Non-pigmented ciliary epithelial cell (primary cell): ENCODE measurements around the gene SFXN2.
"Not testable (repeated sequence)": the region's sequence is repeated elsewhere in the genome, so short reads cannot be mapped to it uniquely, and the experiment has no call there.

Experiments
- DNase-seq: peaks from one replicate; pipeline ENCODE4 v3.0.0-alpha.2; 2010; ENCODE audit warnings: low read depth

Gene SFXN2, protein sequence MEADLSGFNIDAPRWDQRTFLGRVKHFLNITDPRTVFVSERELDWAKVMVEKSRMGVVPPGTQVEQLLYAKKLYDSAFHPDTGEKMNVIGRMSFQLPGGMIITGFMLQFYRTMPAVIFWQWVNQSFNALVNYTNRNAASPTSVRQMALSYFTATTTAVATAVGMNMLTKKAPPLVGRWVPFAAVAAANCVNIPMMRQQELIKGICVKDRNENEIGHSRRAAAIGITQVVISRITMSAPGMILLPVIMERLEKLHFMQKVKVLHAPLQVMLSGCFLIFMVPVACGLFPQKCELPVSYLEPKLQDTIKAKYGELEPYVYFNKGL

DNA sequence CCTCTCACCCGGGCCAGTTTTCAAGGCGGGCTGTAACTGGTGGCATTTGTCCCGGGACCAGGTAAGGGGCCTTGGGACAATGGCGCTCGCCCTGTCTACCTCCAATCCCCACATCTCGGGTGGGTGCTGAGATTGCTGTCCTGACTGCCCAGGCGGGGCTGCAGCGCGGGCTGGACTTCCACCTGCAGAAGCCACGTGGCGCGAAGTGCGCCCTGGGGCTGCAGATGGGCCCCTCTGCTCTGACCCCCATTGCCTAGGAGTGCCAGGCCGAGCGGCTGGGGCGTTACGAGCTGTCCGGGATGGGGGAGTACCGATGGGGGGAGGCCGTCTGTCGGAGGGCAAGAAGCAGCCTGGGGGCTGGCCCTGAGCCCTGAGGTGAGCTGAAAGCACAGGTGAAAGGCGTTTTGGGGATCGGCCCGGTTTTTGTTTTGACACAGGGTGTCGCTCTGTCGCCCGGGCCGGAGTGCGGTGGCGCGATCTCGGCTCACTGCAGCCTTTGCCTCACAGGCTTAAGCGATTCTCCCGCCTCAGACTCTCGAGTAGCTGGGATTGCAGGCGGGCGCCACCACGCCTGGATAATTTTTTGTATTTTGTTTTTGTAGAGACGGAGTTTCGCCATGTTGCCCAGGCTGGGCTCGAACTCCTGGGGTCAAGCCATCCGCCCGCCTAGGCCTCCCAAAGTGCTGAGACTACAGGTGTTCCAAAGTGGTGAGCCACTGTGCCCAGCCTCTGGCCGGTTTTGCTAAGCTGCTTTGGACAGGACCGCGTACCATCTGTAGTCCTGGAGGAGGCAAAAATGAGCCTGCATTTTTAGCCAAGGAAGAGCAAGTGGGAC, at the start of gene SFXN2:
SFXN2 (plus strand) TSS at position 16 of the 835 bp plus-strand sequence. CDS start 12,001 bp downstream, outside the sequence.
- DNase-seq = no peak

DNA sequence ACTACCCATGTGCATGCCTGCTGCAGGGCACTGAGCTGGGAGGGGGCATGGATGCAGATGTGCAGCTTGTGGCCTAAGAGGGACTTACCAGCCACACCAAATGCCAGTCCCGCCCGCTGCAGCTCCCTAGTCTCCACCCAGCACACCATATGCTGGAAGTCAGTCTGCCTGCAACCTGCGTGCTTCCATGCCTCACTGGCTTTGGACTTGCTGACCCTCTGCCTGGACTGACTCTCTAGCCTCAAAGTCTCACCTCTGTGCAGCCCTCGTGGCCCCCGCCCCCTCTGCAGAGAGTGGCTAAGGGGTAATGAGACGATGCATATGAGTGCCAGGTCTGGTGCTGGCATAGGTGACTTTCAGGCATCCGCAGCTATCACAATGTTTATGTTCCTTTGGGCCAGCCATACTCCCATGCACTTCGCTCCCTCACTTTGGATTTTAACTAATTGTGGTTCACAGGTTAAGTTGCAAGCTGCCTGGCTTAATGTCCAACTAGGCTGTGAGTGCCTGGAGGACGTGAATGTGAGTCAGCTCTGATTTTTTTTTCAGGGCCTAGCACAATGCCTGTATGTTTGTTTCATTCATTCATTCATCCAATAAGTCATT, 48.4 kb upstream of the SFXN2 start:
- no peak for DNase-seq

DNA sequence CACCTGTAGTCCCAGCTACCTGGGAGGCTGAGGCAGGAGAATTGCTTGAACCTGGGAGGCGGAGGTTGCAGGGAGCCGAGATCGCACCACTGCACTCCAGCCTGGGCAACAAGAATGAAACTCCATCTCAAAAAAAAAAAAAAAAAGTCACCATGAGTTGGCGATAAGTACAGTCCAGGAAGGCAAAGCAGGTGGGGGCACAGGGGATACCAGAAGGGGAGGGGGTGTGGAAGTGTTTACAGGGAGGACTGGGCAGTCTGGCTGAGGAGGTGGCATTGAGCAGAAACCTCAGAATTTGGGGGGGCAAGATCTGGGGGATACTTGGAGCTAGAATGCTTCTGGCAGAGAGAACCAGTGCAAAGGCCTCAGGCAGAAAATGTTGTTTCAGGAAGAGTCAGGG, 47.0 kb upstream of the SFXN2 start:
- DNase-seq = not testable (repeated sequence)

DNA sequence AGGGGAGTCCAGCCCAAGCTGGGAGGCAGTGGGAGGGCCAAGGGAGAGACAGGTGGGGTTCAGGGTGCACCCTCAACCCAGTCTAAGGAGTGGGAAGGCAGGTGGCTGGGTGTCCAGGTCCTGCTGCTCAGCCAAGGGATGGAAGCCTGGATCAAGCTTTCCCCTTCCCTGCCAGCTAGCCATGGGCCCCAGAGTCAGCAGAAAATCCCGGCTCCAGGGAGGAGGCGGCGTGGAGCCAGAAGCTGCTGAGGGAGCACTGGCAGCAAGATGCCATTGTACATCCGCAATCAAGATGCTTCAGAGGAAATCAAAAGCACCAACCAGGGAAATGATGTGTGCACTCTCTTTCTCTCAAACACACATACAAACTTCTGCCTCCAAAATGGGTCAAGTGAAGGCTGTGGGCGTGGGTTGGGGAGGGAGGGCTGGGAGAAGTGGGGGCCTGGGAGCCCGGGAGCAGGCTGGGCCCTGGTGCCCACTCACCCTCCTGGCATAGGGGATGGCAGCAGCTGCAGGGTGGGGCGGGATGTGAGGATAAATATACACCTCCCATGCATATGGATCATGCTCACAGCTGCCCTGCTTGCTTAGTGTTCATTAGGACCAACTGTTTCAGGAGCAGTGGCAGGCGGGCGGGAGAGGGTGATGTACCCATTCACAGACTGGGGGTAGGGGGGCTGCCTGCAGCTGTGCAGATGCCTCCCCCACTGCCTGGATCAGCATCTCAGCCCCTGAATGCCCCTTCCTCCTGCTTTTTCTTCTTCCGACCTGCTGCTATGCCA, 45.9 kb upstream of the SFXN2 start:
- DNase-seq = no peak

DNA sequence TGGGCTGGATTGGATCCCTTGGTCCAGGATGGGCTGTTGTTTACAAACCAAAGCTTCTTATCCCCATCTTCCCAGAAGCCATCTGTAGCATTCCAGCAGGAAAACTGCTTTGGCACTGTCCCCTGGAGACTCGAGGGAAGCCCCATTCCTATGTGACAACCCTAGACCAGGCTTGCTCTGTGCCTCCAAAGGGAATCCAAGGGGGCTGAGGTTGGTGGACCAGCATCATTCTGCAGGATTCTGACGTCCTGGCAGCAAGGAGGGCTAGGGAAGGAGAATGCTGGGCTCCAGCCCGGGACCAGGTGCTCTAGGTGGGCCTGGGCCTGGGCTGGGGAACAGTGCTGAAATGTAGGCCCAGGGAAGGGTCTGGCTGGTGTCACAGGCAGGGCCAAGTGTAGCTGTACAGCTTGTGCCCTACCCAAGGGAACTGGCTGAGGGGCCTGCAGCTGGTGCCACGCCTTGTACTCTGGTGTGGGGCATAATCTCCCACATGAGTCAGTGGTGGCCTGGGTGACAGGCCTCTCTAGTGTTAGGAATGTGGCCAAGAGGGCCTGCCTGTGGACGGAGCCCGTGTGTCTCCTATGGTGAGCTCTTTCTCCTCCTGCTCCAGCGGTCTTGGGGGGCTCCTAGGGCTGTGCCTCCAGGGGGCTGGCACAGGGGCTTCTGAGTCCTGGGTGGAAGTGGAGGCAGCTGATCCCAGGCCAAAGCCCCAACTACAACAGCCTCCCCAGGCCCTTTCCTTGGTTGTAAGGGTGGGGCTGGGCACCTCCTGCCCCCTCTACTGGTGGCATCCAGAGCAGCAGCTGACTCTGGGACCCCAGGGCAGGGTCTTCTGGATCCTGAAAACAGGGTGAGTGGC, 45.0 kb upstream of the SFXN2 start:
- DNase-seq = no peak

DNA sequence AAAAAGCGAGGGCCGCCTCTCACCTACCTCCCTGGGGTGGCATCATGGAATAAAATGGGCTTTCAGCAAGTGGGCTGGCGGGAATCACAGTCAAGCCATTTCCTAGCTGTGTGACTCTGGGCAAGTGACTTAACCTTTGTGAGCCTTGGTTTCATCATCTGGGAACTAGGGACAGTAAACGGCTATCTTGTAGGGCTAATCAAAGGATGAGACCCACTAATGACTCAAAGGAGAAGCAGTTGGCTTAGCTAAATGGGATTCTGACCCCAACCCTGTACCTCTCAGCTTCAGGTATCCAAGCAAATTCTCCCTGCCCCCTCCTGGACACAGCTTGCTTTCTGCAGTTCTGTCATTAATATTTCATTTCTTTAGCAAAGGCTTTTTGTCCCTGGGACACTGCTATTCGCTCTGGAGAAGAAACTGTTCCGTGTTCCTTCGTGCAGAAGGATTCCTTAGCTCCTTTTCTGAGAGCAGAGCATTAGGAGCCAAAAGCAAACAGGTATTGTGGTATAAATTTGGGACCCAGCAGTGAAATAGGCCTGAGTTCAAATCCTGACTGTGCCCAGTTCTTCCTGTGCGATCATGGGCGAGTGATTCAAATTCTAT, 44.3 kb upstream of the SFXN2 start:
- DNase-seq = no peak

DNA sequence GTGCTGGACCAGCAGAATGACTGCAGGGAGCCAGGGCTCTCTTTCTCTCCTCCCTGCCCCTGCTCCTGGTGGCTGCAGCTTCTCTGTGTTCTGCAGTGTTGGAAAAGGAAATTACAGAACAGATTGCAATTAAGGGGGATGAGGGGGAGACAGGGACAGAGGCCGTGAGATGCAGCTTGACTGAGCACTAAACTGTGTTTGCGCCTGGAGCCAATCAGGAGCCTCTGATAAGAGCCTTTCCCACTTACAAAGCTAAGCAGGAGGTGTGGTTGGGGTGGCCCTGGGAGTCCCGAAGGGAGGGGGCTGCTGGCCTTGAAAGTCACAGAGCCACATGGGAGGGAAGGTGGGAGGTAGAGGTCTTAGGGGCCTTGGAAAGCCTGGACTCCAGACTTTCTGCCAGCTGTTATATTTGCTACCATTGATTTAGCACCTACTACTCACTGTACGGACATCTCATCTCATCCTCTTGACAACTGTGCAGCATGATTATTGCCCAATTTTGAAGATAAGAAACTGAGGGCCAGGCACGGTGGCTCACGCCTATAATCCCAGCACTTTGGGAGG, 43.5 kb upstream of the SFXN2 start:
- no peak for DNase-seq

DNA sequence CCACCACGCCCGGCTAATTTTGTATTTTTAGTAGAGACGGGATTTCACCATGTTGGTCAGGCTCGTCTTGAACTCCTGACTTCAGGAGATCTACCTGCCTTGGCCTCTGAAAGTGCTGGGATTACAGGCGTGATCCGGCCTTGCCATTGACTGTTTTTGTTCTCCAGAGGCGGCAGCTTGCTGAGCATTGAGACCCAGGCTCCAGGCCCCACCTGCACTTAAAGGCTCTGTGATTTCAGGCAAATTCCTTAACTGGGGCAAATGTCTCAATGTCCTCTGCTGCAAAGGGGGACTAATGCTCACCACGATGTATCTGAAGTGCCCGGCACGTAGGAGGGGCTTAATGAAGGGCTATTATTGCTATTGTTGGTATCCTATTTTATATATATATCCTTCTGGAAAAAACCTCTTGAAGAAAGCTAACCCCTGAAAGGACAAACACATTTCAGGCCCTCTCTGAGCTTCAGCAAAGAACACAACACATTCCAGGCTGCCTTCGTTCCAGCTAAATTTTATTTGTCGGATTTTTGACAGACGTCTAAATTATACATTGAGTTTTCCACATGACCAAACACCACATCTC, 41.1 kb upstream of the SFXN2 start:
- DNase-seq = no peak

DNA sequence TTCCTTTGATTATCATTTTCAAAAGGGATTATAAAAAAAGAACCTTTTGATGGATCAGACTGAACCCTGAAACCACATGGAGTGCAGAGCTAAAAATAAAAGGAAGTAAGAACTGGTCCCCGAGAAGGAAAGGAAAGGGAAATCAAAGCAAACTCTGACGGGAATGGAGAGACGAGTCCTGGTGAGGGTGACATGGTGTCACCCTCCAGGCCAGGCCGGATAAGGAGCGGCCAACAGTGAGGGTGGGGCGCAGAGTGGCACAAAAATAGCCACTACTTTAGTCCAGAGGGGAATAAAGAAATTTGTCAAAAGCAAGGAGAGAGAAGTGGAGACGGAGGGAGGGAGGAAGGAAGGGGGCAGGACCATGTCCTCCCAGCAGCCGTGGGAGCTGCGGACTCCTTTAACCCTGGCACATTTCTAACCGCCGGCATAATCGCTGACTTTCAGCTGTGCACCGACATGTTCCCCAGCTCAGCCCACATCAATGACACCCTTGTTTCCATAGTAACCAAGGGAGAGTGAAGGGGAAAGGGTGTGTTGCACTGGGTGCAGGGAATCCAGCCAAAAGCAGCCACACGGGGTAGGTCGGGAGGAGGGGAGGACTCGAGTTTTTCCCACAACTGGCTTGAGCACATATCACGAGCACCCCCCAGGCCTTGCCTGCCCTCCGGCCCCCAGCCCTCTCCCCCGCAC, 40.5 kb upstream of the SFXN2 start:
- DNase-seq = peak; percentile 45

DNA sequence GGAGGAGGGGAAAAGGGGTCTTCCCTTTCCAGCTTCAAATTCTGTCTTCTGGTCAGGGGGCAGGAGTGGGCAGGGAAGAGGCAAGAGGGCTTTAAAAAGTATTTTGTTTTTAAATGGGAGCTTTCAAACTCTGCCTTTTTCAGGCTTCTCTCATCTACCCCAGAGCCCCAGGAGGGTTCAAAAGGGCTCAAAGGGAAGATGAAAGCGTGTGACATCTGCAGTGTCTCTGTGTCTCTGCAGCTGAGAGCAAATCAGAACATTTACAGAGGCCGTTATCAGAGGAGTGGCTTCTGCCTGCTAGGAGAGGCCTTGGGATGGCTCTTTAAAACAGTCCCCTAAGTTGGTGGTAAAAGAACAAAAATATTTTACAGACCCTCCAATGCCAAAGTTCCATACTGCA, 39.9 kb upstream of the SFXN2 start:
- DNase-seq = no peak

DNA sequence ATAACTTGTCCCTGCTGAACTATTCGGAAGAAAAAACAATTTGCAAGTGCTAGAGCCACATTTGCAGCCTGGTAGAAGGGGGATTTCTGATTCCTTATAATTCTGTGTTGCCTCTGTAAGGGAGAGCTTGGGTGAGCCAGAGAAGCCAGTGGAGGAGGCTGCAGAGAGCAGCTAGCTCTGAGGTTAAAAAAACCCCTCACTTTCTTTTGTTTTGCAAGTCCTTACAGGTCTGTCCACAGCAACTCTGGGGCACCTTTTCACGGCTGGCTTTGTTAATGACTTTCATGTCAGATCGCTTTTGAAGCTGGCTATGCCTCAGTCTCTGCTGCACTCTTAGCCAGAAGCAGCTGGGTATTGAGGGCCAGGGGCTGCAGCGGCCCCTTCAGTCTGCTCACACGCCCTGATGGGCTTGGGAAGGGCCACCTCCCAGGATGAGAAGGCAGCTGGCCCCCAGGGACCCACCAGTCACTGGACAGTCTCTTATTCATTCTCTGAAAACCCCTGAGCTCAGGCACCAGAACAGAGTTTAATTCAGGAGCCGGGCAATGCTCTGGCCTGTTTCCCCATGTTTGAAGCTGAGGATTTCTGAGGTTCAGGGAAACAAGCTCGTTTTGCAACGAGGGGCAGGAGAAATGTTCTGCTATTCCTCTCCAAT, 39.3 kb upstream of the SFXN2 start:
- no peak for DNase-seq

DNA sequence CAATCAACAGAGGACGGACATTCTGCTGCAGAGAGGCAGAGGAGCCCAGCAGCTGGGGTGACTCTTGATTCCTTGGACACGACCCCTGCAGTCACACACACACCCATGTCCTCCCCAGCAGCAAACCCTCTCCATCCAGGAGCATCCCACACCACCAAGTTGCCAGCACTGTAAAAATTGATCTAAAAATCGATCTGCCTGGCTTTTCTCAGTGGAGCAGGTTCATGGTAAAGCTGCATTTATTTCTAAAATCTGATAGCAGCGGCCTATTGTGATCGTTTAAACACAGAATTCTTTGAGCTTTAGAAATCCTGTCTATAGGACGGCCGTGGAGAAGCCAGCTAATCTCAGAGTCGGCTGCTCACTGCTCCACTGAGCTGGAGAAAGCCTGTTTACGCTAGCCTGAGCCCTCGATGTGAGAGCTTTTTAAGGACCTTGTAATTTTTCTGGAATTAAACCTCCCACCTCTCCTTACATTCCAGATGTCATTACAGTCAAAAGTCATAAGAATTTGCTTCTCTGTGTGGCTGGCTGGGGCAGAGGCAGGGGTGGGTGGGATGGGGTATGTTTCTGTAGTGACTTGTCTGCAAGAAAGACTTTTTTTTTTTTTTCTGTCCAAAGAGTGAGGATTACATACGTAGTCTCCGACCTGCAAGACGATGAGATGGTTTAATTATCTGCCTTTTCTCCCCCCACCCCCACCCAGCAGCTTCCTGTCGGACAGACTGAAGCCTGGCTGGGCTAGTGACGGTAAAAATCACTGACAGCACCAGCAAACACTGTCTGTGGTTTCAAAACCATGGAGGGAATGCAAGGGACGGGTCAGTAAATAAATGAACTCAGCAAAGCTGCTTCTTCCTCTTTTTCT, 38.5 kb upstream of the SFXN2 start:
- DNase-seq = peak; percentile 96

DNA sequence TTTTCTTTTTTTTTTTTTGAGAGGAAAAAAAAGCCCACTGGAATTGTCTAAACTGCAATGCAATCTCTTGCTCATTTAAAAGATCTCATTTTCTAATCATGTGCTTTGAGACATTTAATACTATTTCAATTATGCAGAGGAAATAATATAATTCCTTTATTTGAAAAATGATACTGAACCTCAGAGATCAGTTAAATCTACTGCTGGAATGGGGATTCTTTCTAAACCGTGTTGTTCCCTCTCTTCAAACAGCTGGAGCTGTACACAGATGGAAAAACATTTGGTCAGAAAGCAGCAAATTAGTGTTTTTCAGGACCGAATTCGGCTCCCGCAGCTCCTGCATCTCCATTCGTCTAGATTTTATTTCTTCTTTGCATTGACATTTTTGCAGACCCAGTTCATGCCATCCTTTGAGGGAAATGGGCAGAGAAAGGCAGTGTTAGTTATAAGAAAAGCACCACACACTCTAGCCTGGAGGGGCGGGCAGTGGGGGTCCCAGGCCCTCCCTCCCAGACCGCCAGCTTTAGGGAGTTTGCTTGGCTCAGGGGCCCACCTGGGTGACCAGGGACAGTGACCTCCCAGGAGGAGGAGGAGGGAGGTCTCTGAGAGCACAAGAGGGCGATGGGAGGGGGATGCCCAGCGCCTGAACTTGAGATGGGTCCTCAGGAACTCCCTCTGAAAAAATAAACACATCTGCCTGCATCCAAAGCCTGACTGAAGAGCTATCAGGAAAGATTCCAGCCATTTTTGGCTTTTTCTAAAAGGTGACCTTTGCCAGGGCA, 37.7 kb upstream of the SFXN2 start:
- no peak for DNase-seq

DNA sequence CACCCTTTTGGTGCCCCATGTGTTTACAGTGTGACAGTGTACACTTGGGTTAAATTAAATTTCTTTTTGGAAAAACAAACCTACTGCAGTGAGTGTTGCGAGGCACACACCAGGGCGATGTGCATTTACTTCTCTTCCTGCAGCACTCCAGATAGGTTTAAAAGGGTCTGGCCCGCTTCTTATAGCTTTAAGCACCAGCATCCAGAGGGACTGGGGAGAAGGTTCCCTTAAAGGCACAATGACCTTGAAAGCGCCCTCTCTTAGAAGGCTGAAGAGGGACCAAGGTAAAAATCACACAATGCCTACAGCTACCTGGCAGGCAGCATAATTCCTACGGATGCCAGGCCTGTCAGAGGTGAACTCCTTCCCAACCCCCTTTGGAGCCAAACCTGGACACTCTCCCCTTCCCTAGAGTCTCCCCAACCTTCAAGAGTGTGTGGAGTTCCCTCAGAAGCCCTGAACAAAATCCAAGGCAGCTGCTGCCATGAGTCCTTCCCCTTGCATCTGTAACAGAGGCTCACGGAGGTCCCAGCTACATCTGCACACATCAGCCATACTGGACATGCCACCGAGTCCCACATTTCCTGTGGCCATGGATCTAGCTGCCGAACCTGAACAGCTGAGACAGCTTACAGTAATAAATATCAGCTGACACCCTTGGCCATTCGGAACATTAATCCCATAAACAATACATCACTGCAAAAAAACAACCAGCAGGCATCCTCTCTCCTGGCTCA, 36.9 kb upstream of the SFXN2 start:
- no peak for DNase-seq

DNA sequence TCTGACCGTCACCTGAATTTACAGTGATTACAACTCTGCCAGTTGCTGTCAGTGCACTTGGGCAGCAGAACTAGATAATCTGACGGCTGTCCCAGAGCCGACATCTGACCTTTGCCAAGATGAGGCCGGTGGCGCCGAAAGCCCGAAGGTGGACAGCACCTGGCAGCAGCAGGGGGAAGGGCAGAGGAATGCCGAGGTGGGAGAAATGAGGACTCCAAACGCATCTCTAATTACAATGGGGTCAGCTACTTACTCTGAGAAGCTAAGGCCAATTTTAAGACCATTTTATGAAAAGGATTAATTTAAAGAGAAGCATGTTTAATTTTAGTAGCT, 36.4 kb upstream of the SFXN2 start:
- no peak for DNase-seq

DNA sequence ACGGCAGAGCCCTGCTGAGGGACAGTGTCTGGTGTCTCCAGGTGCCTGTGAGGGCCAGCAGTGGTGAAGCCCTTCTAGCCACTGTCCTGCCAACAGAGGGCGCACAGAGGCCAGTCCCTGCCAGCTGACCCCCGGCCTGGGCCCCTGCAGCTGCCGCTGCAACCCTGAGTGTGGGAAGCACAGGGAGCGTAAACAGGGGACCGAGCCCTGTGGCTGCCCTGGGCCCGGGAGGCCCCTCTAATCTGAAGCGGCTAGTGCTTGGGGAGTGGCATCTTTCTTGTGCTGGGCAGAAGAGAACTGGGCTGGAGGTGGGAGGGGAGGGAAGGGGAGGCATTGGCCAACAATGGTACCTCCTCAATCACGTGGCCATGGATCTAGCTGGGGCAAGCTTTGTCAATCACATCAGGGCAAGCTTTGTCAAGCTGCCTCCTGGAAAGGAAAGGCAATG, 35.6 kb upstream of the SFXN2 start:
- DNase-seq = no peak

DNA sequence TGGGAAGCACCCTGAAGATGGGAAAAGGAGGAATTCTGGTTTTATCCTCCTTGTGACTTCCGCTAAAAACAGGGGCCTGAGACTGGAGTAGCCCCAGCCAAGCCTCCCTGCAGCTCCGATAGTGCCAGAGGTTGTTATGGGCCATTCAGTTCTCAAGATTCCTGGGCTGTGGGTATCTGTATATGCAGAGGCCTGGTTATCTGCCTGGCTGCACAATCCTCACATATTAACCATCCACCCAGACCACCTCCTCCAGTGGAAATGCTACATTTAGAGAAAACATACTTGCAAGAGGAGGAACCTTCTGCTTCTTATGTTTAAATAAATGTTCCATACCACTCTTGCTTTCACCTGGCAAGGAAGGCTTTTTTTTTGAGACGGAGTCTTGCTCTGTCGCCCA, 34.8 kb upstream of the SFXN2 start:
- no peak for DNase-seq
